Melanocyte of skin (primary cell): Measurements from ENCODE around the gene QTRT2. TPM values are rescaled to one million over a fixed set of nuclear protein-coding genes. Genes with fewer than 3 reads are reported as not detected.

Experiments
- total RNA-seq, 2 donors: library from RNA; depleted of rRNA; stranded (reverse); fragments of >200 nt; gene quantifications; 2 replicates each; pipeline ENCODE4 v1.2.3, GENCODE V29; 2012

The QTRT2 gene
- total RNA-seq: 10 to 100 TPM; 23.4 to 49.6 TPM

DNA sequence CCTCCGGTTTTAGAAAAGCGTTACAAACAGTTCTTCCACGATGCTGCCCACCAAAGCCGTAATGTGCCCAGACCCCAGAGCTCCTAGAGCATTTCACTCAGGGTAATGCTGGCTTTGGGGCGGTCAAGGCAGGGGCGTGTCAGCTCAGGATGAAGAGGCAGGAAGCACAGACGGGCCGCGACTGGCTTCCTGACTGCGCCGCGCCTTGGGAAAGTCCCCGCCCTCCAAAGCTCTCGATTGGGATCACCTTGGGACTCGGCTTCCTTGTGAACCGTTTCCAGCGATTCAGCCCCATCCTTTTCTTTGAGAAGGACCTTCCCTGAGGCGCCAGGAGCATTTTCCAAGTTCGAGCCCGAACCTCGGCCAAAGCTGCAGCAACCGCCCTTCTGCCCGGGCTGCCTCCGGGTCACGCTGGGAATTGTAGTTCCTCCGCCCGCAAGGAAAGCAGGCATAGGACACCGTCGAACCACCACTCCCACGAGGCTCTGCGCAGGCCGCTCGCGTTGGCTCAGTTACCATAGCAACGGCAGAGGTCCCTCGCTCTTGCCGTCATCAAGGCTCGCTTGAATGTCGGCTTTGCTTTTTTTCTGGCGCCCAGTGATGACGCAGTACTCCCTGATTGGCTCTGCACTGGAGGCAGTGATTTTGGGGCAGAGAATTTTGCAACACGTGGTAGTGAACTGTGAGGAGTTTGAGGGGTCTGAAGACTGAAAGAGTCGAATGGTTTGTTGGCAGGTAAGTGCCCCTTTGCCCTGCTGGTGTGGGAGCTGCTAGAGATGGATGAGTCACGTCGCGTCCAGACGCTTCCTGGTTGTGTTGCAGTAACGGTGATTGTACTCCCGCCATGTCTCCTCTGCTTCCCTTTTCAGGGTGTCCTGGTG lies at the start of gene QTRT2, which contains the start of gene CCDC191:
QTRT2 (plus strand) TSS at position 608 of the 881 bp plus-strand sequence. CDS start 8,521 bp downstream, outside the sequence.
CCDC191 (minus strand) TSS at position 397 of the 881 bp plus-strand sequence; CDS start at position 337, 60 bp downstream.

Other genes starting within 250 kb of the QTRT2 start
- 1 to 10 TPM; 2.4 to 4.7 TPM for gene GRAMD1C, start 217.9 kb upstream of the QTRT2 start, total RNA-seq
- gene ZDHHC23, start 108.7 kb upstream of the QTRT2 start, total RNA-seq: 1 to 10 TPM in 1 of 2 donors, under 1 TPM in 1; 1.00 to 1.4 TPM
- gene CCDC191, start 211 bp upstream of the QTRT2 start, total RNA-seq: 1 to 10 TPM in 1 of 2 donors, under 1 TPM in 1; 0.67 to 2.1 TPM
- not detected for gene DRD3, start 122.3 kb downstream of the QTRT2 start, total RNA-seq
- not detected for gene ZNF80, start 180.8 kb downstream of the QTRT2 start, total RNA-seq
- not detected for gene TIGIT, start 237.3 kb downstream of the QTRT2 start, total RNA-seq